HG02763 (cell line): Measurements from ENCODE around the gene GATC.

Experiments
- ATAC-seq: cut with Tn5 transposase; IDR thresholded peaks from one replicate; pipeline ENCODE4 v1.9.1; 2021; ENCODE audit warnings: mild to moderate bottlenecking, moderate library complexity; ENCODE audit not compliant: unreplicated experiment

The GATC gene, protein sequence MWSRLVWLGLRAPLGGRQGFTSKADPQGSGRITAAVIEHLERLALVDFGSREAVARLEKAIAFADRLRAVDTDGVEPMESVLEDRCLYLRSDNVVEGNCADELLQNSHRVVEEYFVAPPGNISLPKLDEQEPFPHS

DNA sequence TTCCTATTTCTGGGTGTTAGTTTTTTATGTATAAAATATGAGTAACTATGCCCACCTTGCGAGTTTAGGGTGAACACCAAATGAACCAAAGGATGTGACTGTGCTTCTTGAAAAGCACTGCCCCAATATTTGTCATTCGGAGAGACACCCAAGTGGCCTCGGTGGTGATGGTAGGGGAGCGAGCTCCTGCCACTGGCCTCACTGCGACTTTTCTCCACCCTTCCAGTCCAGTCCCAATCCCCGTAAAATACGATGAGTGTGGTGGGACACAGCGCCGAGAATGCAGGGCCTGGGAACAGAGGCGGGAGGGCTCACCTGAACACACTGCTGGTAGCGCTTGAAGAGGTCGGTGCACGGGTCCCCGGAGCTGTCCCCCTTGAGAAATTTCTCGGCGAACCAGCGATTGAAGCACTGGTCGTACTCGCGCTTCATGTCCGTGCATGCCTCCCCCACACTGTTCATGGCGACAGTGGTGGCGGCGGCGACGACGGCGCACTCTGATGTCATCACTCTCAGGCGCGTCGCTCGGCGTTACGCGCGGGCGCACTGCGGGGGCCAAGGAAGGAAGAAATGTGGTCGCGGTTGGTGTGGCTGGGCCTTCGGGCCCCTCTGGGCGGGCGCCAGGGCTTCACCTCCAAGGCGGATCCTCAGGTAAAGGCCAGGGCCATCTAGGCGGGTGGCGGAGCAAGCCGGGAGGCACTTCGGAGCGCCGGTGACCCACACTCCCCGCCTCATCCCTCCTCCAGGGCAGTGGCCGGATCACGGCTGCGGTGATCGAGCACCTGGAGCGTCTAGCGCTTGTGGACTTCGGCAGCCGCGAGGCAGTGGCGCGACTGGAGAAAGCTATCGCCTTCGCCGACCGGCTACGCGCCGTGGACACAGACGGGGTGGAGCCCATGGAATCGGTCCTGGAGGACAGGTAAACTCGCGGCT is at the start of gene GATC, which contains the start of gene TRIAP1:
Gene GATC, plus strand, starts transcription at position 534 of the 933 bp plus-strand sequence. Its CDS starts 37 bp downstream, at position 571.
Gene TRIAP1, minus strand, starts transcription at position 474 of the 933 bp plus-strand sequence. Its CDS starts 12 bp downstream, at position 462.
- ATAC-seq: peak; percentile 91

- ATAC-seq: no peak
Observed at GRCh38 chr12:120397824-120398540, 48.3 kb upstream of the GATC start.

- no peak for ATAC-seq
Observed at GRCh38 chr12:120399531-120399930, 46.7 kb upstream of the GATC start.

DNA sequence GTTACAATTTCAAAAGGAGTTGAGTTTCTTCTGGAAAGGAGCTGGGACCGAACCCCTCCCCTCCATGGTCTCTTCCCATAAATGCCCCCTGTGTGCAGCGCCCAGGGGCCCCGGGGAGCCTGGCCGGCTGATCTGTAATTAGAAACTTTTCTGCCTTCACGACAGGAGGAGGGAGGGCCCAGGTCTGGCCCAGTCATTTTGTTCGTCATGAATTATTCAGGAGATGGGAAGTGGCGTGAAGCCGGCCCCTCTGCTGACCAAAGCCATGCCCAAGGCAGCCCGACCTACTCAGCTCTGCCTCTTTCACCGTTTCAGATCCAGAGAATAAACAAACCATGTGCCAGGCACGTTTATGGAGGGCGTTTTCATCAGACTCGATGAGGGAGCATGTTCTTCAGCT is 44.0 kb upstream of the GATC start:
- ATAC-seq: no peak

- ATAC-seq: no peak
Observed at GRCh38 chr12:120403869-120404268, 42.4 kb upstream of the GATC start.

- no peak for ATAC-seq
Observed at GRCh38 chr12:120404271-120404670, 42.0 kb upstream of the GATC start.

GRCh38 chr12:120406069-120406468 is 40.2 kb upstream of the GATC start:
- ATAC-seq: no peak

DNA sequence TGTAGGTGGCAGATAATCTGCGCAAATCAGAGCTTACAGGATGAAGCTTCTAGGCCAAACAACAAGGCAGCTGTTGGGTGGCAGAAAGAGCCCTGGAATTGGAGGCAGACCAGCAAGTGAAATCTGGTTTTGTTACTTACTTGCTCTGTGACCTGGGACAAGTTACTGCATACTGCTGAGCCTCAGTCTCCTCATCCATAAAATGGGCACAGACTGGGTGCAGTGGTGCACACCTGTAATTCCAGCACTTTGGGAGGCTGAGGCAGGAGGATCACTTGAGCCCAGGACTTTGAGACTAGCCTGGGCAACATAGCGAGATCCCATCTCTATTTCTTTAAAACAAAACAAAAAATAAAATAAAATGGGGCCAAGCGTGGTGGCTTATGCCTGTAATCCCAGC is 39.7 kb upstream of the GATC start:
- ATAC-seq: no peak

GRCh38 chr12:120408771-120409170 is 37.5 kb upstream of the GATC start:
- ATAC-seq: no peak

GRCh38 chr12:120412421-120412820 is 33.8 kb upstream of the GATC start:
- no peak for ATAC-seq

- ATAC-seq: no peak
Observed at GRCh38 chr12:120413901-120414695, 32.1 kb upstream of the GATC start.

DNA sequence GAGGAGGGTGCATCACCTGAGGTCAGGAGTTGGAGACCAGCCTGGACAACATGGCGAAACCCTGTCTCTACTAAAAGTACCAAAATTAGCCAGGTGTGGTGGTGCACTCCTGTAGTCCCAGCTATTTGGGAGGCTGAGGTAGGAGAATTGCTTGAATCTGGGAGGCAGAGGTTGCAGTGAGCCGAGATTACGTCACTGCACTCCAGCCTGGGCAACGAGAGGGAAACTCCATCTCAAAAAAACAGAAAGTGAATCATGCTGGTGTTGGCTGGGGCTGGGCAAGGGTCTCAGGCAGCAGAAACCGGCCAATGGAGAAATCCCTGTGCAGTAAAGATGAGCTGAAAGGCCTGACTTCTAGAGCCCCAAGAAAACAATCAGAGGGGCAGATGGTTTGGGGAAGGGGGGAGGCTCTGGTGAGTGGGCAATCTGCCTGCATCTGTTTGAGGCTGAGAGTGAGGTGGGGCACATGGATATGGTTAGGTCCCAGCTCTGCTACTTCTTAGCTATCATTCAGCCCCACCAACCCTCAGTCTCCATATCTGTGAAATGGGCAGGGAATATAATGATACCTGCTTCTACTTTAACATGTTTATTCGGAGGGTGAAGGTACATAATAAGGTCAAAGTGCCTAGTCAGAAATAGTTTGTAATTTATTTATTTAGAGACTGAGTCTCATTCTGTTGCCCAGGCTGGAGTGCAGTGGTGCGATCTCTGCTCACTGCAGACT is 29.6 kb upstream of the GATC start:
- no peak for ATAC-seq

- ATAC-seq: no peak
Observed at GRCh38 chr12:120417917-120418580, 28.2 kb upstream of the GATC start.

- no peak for ATAC-seq
Observed at GRCh38 chr12:120421701-120422100, 24.5 kb upstream of the GATC start.

DNA sequence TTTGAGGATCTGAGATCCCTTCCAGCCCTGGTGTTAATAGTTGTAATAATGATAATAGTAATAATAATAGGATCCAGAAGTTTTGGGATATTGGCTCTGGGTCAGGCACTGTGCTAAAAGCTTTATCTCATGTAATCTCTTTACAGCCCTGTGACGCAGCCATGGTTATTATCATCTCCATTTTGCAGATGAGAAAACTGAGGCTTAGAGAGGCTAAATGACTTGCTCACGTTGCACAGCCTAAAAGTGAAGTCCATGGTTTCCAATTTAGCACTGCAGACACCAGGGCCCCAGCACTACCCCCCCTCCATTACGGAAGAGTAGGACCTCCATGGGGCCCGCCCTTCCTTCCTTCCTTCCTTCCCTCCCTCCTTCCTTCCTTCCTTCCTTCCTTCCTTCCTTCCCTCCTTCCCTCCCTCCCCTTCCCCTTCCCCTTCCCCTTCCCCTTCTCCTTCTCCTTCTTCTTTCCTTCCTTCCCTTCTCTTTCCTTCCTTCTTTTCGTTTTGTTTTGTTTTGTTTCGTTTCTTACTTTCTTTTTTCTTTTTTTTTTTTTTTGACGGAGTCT is 23.3 kb upstream of the GATC start:
- no peak for ATAC-seq

GRCh38 chr12:120425797-120426196 is 20.4 kb upstream of the GATC start:
- no peak for ATAC-seq

- no peak for ATAC-seq
Observed at GRCh38 chr12:120428597-120429229, 17.5 kb upstream of the GATC start.

GRCh38 chr12:120429368-120429767 is 16.9 kb upstream of the GATC start:
- no peak for ATAC-seq
